Nephron progenitor cell (in vitro differentiated cells): ENCODE measurements around the gene IMP4.

Experiments
- DNase-seq: peaks from one replicate; pipeline ENCODE4 v3.0.0; 2021
- H3K27ac Mint-ChIP-seq: 2 replicates; pipeline ENCODE4 v1.8.0; 2021; ENCODE audit warnings: mild to moderate bottlenecking, moderate library complexity, mixed read lengths
- H3K27me3 Mint-ChIP-seq: 2 replicates; pipeline ENCODE4 v1.8.0; 2021; ENCODE audit warnings: mild to moderate bottlenecking, low read depth, mixed read lengths; ENCODE audit not compliant: poor library complexity
- H3K36me3 Mint-ChIP-seq: 2 replicates; pipeline ENCODE4 v1.8.0; 2021; ENCODE audit warnings: low read depth, mixed read lengths
- H3K4me1 Mint-ChIP-seq: 2 replicates; pipeline ENCODE4 v1.8.0; 2021; ENCODE audit warnings: mixed read lengths
- H3K4me3 Mint-ChIP-seq: 2 replicates; pipeline ENCODE4 v1.8.0; 2021; ENCODE audit warnings: mild to moderate bottlenecking, moderate library complexity, mixed read lengths
- H3K9me3 Mint-ChIP-seq: 2 replicates; pipeline ENCODE4 v1.8.0; 2021; ENCODE audit warnings: mild to moderate bottlenecking, moderate library complexity, mixed read lengths
- CTCF ChIP-seq: fragments of 200-600 bp; sonication (generic); IDR thresholded peaks from 2 replicates; pipeline ENCODE4 v1.5.0; 2021; ENCODE audit warnings: antibody characterized with exemption

The IMP4 gene

GRCh38 chr2:130378898-130379214 lies 36.2 kb downstream of the IMP4 start:
- TF ChIP-seq CTCF = no peak
- no peak for DNase-seq
- H3K27me3 Mint-ChIP-seq = peaks cover 10% of the 10 kb centered on the region
- no peaks in the 10 kb centered on the region for H3K9me3 Mint-ChIP-seq
- no peak overlapping the region for H3K4me3 Mint-ChIP-seq
- peaks cover 19% of the 10 kb centered on the region for H3K4me1 Mint-ChIP-seq
- no peak overlapping the region for H3K27ac Mint-ChIP-seq
- H3K36me3 Mint-ChIP-seq = peaks cover 6% of the 10 kb centered on the region

GRCh38 chr2:130380096-130380934 lies 37.6 kb downstream of the IMP4 start:
- Mint-ChIP-seq H3K4me3 (no peak overlapping the region), H3K27ac (no peak overlapping the region), H3K4me1 (peaks cover 11% of the 10 kb centered on the region), H3K36me3 (peaks cover 6% of the 10 kb centered on the region), H3K27me3 (peaks cover 2% of the 10 kb centered on the region), H3K9me3 (no peaks in the 10 kb centered on the region)
- no peak for DNase-seq
- TF ChIP-seq CTCF = no peak

- TF ChIP-seq CTCF = no peak
- Mint-ChIP-seq H3K4me1 (peaks cover 11% of the 10 kb centered on the region), H3K9me3 (no peaks in the 10 kb centered on the region), H3K36me3 (peaks cover under 1% of the 10 kb centered on the region), H3K4me3 (no peak overlapping the region), H3K27me3 (peaks cover 3% of the 10 kb centered on the region), H3K27ac (no peak overlapping the region)
- DNase-seq = no peak
These were observed 38.4 kb downstream of the IMP4 start for GRCh38 chr2:130381145-130381544.

- H3K27ac Mint-ChIP-seq = no peak overlapping the region
- H3K27me3 Mint-ChIP-seq = peaks cover 5% of the 10 kb centered on the region
- TF ChIP-seq CTCF = no peak
- H3K4me1 Mint-ChIP-seq = peaks cover 11% of the 10 kb centered on the region
- H3K9me3 Mint-ChIP-seq = no peaks in the 10 kb centered on the region
- H3K36me3 Mint-ChIP-seq = no peaks in the 10 kb centered on the region
- no peak overlapping the region for H3K4me3 Mint-ChIP-seq
- no peak for DNase-seq
These were observed 38.9 kb downstream of the IMP4 start for GRCh38 chr2:130381619-130382018.

- no peaks in the 10 kb centered on the region for H3K36me3 Mint-ChIP-seq
- H3K4me1 Mint-ChIP-seq = peaks cover 4% of the 10 kb centered on the region
- no peak overlapping the region for H3K27ac Mint-ChIP-seq
- H3K9me3 Mint-ChIP-seq = no peaks in the 10 kb centered on the region
- DNase-seq = no peak
- peaks cover 5% of the 10 kb centered on the region for H3K27me3 Mint-ChIP-seq
- no peak for TF ChIP-seq CTCF
- H3K4me3 Mint-ChIP-seq = no peak overlapping the region
These were observed 39.7 kb downstream of the IMP4 start for GRCh38 chr2:130382313-130382917.

- Mint-ChIP-seq H3K9me3 (no peaks in the 10 kb centered on the region), H3K27ac (no peak overlapping the region), H3K36me3 (no peaks in the 10 kb centered on the region), H3K4me3 (no peak overlapping the region), H3K4me1 (peaks cover 5% of the 10 kb centered on the region), H3K27me3 (peaks cover 10% of the 10 kb centered on the region)
- TF ChIP-seq CTCF = no peak
- DNase-seq = no peak
These were observed 43.0 kb downstream of the IMP4 start for GRCh38 chr2:130385709-130386108.
